CD4-positive, alpha-beta T cell treated with Interleukin-17A for 4 hours (primary cell): Measurements from ENCODE around the gene FAM200B.

Source experiments
- DNase-seq: peaks from one replicate; pipeline ENCODE4 v3.0.0-alpha.2; 2020; ENCODE audit warnings: mixed read lengths

FAM200B gene

DNA sequence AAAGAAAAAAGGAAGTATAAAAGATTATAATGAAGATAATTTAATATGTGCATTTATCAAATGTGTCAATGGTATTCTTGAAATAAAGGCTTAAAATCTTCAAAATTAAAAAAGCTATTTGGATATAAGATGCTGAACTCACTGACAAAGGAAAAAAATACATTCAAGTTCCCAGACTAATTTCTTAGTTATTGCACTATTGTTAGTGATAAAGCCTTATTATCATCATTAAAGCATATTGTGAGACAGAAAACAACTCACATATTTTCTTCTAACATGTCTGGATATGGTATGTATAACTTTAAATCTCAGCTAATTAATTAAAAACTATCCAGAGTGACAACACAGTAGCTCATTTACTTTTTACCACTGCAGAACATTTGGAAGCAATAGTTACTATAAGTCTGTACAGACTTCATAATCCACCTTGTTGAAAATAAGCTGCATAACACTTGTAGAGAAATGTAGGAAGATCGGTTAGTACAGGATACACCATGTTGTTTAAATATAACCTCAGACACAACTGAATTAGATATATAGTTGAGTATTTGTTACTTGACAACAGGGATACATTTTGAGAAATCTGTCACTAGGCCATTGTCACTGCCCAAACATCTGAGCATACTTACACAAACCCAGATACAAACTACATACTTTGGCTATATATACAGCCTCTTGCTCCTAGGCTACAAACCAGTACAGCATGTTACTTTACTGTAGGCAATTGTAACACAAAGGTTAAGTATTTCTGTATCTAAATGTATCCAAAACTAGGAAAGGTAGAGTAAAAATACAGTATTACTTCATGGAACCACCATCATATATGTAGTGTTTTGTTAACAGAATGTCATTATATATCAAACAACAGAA is 12.8 kb upstream of the FAM200B start:
- DNase-seq = no peak

DNA sequence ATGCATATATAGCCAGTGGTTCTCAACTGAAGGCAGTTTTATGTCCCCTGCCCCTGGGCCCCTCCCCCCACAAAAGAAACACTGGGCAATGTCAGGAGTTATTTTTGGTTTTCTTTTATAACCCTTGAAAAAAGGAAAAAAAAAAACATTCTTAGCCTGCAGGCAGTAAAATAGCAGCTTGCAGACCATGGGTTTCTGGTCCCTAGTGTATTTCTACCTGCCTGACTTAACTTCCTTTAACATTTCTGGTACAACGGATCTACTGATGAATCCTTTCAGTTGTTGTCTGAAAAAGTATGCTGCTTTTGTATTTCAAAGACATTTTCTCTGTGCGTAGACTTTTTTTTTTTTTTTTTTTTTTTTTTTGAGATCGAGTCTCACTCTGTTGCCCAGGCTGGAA is 11.1 kb upstream of the FAM200B start:
- DNase-seq = no peak

DNA sequence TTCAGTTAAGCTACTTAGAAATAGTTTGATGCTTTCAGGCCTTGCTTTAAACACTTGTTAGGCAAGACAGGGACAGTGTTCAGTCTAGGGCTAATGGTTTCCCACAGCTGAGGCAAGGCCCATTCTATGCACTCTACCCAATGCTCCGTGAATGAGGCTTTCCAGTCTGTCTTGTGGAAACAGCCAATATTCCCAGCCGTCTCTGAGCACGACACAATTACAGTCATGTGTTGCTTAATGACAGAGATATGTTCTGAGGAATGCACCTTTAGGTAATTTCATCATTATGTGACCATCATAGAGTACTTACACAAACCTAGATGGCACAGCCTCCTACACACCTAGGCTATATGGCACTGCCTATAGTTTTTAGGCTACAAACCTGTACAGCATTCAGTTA is 9.5 kb upstream of the FAM200B start:
- no peak for DNase-seq

DNA sequence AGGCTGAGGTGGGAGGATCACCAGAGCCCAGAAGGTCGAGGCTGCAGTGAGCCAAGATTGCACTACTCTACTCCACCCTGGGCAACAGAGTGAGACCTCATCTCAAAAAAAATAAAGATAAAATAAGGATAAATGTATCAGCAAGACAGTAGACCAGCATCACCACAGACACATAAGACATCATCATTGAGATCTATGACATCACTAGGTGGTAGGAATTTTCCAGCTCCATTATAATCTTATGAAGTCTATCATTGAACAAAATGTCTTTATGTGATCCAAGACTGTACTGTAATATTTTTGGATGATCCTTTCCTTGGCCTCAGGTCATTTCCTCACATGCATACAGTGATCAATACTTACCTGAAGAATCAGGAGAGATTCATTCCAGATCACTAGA is 8.3 kb upstream of the FAM200B start:
- DNase-seq = no peak

DNA sequence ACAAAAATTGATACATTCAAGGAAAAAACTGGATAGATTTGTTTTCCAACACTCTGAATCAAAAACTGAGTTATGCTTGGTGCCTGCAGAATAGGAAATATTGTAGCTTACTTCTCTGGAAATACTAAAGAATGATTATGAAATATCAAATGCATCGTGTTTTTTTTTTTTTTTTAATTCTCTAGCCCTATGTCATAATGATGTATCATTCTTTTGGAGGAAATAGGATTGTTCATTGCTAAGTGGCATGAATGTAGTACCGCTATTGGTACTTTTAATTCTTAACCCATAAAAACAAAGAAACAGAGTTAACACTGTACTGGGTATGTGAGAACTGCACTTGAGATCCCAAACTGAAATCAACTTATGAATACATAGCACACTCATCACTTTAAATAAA is 7.6 kb upstream of the FAM200B start:
- no peak for DNase-seq

DNA sequence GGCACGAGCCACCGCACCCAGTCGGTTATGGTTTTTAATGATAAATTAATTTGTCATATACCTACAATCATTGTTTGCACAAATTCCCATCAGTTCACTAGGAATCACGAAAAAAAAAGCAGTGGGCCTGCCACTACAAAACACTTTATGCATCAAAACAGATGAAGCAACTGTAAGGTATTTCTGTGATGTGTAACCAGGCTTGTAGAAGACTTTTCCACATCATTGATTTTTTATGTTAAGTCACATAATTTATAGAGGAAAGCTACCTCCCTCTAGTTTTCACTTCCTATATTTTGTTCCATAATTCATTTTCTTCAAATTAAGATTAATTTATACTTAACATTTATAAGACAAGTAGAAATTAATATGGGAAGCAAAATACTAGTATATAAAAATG is 6.7 kb upstream of the FAM200B start:
- no peak for DNase-seq

DNA sequence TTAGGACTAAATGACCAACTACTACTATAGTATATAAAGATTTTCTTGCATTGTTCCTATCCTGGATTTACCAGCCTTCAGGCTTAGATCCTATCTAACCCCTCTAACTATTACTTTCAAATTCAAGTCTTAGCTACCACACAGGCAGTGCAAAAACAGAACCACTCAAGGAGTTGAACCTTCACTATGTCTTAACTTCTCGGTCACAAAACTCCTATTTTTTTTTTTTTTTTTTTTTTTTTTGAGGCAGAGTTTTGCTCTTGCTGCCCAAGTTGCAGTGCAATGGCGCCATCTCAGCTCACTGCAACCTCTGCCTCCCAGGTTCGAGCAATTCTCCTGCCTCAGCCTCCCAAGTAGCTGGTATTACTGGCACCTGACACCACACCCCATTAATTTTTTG is 6.3 kb upstream of the FAM200B start:
- no peak for DNase-seq

DNA sequence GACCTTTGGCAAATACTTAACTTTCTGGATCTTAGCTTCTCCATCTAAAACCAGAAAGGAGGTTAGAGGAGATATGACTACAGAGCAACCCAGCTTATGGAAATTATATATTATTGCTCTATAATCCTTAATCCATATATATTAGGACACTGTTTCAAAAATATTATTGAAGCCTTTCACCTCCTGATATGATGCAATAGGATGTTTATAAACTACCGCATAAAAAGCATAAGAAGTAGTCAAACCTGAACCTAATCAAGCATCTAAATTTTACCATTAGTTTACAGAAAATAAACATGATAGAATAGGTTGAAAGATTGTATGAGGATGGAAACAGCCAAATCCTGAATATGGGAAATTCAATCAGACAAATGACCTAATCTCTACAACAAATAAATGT is 5.6 kb upstream of the FAM200B start:
- DNase-seq = no peak

DNA sequence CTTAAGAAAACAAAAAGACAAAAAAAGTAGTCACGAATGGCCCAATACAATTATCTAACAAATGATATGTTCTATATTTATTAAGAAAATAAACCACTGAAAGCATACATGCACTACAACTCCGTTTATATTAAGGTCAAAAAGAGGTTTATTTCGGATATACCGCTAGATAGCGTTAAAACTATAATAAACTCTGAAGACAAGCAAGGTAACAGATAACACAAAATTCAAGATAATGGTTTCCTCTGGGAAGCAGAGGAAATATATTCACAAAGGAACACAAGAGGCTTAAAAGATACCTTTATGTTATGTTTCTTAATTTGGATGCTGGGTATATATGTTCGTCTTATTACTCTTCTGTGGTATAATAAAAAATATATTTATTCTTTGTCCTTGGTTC is 4.7 kb upstream of the FAM200B start:
- DNase-seq = no peak

DNA sequence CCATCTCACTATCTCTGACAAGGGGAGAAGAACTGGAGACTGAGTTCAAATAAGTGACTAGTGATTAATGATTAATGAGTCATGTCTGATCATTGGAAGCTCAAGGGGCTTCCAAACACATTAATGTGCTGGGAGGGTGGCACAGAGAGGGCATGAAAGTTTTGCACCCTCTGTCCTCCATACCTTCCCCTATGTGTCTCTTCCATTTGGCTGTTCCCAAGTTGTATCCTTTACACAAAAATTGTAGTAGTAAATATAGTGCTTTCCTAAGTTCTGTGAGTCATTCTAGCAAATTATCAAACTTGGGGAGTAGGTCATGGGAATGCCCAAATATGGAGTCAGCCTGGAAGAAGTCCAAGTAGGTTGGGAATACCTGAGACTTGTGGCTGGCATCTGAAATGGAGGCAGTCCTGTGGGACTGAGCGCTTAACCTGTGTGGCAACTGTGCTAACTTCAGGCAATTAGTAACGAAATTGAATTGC is 4.1 kb upstream of the FAM200B start:
- no peak for DNase-seq

DNA sequence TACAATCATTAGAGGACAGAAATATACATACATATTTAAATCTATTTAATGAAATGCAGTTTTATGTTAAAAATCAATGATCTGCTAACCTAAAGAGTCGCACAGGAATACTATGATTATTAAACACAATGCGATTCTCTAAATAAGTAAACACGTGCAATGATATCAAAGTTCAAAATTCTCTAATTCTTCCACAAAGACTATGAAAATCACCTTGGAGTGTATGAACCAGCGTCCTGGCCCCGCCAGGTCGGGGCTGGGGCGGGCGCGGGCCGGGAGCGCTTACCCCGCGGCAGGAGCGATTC is 608 bp upstream of the FAM200B start:
- no peak for DNase-seq

DNA sequence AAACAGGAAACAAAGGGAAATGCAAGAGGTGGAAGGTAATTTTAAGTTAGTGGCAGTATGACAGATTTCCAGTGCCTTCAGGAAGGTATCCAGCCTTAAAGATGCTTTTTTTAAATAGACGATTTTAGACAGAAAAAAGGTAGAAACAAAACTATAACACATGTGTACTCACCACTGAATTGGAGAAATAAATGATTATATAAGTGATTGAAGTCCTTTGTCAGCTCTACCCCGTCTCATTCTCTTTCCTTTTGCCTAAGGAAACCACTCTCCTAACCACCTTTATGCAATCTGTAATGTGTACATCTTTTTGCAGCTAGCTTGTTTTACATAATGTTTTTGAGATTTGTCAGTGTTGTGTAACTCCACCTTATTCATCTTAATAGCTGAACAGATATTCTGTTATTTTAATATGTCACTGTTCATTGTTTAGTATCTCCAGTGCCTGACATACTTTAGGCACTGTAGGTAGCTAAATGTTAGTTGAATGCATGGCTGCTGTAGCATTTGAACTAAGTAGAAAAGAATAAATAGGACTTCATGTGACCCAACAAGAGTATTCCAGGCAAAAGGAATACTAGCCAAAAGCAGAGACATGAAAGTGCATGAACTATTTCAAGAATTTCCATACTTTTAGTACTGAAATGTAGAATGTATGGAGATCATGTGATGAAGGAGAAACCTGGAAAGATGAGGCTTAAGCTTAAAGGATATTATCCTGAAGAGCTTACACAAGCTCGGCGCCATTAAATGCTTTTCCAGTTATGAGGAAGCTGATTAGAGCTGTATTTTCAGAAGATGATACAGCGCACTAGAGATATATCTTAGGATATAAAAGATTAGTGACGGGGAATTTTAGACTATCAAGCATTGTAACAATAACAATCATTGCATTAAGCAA is 865 bp downstream of the FAM200B start:
- DNase-seq = no peak

DNA sequence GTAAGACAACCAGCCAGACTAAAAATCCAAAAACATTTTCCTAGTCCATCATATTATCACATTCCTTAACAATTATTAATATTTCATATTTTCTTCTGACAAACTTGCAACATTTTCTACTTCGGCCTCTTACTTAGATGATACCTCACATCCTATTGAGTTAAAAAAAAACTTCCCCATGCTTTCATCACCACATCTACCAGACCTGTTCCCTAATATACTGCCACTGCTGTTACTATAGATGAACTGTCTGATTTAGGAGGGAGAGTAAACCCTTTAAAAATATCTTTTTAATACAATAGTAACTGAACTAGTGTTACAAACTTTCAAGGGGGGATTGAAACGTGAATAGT is 1.5 kb downstream of the FAM200B start:
- DNase-seq = no peak

DNA sequence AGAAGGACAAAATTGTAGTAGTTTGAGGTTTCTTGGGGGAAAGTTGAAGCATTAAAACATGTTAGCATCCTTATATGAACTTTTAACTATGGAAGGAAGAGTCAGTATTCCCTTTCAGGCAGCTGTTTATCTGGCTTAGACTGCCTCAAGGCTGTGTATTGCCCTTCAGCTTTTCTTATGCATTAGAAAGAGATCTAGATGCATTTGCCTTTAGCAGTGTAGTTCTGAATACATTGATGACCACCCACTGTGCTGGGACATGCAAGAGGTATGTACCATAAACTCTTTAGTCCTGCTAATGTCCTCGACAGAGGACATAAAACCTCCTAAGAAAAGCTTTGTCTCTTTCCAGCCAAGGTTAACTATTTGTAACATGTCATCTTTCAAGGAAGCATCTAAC is 2.9 kb downstream of the FAM200B start:
- no peak for DNase-seq

DNA sequence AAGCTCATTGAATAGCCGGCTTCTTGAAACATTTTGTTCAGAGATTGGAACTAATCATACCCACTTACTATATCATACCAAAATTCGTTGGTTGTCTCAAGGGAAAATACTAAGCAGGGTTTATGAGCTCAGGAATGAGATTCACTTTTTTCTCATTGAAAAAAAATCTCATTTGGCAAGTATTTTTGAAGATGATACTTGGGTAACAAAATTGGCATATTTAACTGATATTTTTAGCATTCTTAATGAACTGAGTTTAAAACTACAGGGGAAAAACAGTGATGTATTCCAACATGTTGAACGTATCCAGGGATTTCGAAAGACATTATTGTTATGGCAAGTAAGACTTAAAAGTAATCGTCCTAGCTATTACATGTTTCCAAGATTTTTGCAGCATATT is 6.4 kb downstream of the FAM200B start:
- no peak for DNase-seq

DNA sequence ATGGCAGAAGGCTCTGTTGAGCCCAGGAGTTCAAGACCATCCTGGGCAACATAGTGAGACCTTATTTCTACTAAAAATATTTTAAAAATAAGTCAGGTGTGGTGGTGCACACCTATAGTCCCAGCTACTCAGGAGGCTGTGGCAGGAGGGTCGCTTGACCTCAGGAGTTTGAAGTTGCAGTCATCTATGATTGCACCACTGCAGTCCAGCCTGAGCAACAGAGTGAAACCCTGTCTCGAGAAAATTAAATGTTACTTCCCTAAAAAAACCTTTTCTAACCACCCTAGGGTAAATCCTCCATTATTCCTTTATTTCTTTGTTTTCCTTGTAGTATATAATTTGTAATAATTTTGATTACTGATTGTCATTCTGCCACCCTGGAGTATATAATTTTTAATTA is 7.9 kb downstream of the FAM200B start:
- no peak for DNase-seq

DNA sequence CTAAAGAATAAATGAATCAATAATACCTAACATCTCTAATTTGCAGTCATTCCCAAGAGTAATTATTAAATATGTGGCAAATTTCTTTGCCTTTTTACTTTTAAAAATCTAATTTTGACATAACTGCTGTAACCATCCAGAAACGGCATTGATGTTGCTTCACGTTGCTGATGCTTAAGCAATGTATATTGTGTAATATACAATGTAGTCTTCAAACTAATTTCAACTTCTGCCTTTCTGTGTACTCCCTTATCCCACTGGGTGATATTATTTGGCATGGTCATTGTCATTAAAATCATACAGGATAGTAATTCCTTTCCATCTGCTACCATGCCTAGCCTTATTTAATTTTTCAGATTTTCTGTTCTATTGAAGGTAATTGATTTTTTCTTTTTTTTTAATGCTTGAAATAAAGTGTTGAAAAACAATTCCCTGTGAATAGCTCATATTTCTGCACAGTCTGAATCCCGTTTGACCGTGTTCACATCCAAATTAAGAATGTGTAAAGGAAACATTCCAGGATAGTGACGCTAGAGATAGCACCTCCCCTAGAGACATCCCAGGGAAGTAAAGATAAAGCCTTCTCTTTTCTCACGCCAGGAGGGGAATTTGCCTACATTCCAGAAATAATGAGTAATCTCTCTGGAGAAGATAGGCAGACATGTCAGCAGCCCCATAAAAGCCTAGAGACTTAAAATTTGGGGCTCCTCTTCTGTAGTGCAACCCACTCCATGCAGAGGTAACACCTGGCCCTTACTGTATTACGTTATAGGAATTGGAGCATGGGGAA is 8.6 kb downstream of the FAM200B start:
- no peak for DNase-seq

DNA sequence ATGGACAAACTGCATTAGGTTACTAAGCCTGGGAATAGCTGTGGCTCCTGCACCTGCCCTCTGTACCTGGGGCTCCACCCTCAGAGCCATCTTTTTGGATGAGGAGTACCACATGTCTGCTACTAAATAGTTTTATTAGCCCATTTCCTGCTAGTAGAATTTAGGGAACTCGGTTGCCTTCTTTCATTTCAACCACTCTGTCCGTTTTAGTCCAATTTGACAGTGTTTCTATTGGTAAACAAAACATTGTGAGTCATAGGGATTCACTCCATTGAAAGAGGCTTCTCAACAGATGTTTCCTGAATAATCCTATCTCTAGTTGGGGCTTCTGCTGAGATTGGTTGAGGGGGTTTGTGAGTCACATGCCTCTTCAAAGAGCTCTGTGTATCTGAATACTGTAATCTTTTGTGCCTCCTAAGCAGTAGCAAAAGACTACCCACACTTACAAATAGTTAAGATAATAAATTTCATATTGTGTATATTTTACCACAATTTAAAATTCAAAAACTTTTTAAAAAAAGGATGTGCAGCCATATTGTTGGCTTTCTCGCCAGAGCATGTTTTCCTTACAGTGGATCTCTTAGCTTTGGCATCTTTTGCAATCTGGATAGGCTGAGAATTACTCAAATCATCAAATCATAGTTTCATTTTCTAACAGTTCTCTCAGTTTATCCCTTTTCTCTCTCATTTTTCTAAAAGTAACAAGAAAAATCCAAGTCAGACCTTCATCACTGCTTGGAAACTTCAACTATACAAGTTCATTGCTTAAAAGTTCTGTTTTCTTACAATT is 9.9 kb downstream of the FAM200B start:
- DNase-seq = no peak

DNA sequence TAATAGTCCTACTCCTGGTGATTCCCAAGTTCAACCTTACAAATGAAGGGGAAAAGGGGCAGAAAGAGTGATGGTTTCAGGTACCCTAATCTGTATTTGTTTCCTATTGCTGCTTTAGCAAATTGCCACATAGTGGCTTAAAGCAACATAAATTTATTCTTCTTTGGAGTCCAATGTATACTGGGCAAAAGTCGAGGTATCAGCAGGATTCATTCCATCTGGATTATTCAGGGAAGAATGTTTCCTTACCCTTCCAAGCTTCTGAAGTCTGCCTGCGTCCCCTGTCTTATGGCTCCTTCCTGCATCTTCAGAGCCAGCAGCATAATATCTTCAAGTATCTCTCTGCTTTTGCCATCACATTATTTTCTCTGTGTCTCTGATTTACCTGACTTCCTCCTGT is 11.0 kb downstream of the FAM200B start:
- DNase-seq = no peak

DNA sequence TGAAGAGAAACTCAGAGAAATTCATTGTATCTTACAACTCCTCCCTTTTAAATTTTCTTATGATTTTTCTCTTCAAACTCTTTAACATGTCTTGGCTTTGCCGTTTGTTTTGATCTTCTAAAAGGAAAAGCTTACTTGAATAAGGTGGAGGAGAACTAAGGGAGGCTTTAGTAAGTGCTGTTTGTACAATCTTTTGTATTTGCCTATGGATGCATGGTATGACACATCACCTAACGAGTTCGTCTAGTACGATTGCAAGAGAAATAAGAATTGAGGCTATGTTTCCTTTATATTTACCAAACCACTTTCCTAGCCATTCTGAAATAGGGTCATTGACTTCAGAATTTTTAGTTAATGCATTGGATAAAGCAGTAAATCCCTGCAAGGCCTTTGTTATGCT is 12.8 kb downstream of the FAM200B start:
- DNase-seq = no peak

DNA sequence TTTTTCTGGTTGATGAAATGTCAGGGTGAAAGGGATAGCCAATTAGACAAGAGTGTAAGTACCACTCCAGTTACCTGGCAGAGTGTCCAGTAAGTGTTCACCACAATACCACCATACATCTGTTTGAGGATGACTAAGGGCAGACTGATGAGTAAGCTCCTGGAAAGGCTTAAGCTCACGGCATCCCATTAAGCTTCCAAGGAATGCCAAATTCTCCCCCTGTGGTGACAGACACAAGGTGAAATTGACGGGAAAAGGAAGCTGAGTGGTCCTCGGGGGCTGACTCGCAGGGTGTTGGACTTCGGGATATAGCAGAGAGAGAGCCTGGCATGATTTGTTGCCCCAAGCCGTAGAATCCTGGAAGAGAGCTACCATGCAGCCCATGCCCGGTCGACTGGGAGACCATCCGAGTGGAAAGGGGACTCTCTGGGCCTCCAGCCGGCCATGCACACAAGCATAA is 13.6 kb downstream of the FAM200B start:
- DNase-seq = no peak

DNA sequence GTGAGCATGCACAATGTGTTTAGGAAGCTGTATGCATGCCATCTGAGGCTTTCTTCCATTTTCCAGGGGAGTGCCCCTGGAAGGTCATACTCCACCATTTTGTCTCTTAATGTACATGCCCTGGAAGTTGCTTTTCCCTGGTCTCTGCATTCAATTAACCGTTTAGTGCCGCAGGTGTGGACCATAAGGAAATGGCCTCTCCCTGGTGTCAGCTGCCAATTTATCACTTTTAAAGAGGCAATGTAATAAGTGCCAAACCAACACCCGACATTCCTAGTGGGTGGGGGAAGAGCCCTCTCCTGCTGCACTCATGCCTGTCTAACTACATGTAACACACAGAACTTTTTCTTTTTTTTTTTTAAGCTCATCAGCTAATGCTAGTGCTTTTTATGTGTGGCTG is 14.1 kb downstream of the FAM200B start:
- DNase-seq = no peak

DNA sequence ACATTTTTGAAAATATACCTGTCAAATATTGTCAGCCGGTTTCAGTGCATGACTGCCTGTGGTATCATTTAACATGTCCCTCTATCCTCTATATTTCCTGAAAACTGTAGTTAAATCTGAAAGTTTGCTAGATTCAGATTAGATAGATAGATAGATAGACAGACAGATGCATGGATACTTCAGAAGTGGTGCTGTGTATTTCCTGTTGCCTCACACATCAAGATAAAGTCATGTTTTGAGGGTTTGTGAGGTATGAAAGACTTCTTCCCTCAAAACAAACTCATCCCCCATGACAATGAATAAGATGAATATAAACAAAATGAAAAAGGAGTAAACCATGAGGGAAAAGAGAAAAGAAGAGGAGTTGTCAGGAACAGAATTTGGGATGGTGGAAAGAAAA is 15.2 kb downstream of the FAM200B start:
- no peak for DNase-seq
